Mesendoderm (in vitro differentiated cells): ENCODE measurements around the gene MAGI2.
A peak's percentile ranks its signal among the peaks of the same experiment; 100 is the strongest.

Experiments
- DNase-seq: peaks from one replicate; pipeline ENCODE4 v3.0.0; 2013
- H2AK5ac ChIP-seq: 2 replicates; pipeline ENCODE4 v1.6.1; 2013; ENCODE audit warnings: low read length, inconsistent platforms
- H2BK120ac ChIP-seq: 2 replicates; pipeline ENCODE4 v1.6.1; 2013; ENCODE audit warnings: low read depth, mild to moderate bottlenecking, low read length, moderate library complexity, mixed read lengths
- H2BK15ac ChIP-seq: replicated peaks from 2 replicates; pipeline ENCODE4 v1.6.1; 2013; ENCODE audit warnings: low read depth, mild to moderate bottlenecking, moderate library complexity
- H2BK5ac ChIP-seq: 2 replicates; pipeline ENCODE4 v1.6.1; 2013; ENCODE audit warnings: low read length, inconsistent platforms
- H3K18ac ChIP-seq: 2 replicates; pipeline ENCODE4 v1.6.1; 2013; ENCODE audit warnings: mild to moderate bottlenecking, low read length, mixed read lengths
- H3K23ac ChIP-seq: one replicate; pipeline ENCODE4 v1.6.1; 2013; ENCODE audit warnings: low read length
- H3K27ac ChIP-seq: 2 replicates; pipeline ENCODE4 v1.5.1; 2013; ENCODE audit warnings: low read depth, mild to moderate bottlenecking, inconsistent platforms, low read length, moderate library complexity
- H3K27me3 ChIP-seq: 2 replicates; pipeline ENCODE4 v1.6.1; 2013; ENCODE audit warnings: low read length, control low read depth, mild to moderate bottlenecking, inconsistent platforms; ENCODE audit not compliant: insufficient read depth, poor library complexity
- H3K36me3 ChIP-seq: 2 replicates; pipeline ENCODE4 v1.6.1; 2013; ENCODE audit warnings: low read length, inconsistent platforms; ENCODE audit not compliant: control insufficient read depth, insufficient read depth
- H3K4ac ChIP-seq: one replicate; pipeline ENCODE4 v1.6.1; 2013; ENCODE audit warnings: low read depth, mild to moderate bottlenecking, low read length, moderate library complexity
- H3K4me1 ChIP-seq: 2 replicates; pipeline ENCODE4 v1.6.1; 2013; ENCODE audit warnings: low read depth, low read length, inconsistent platforms; ENCODE audit not compliant: control insufficient read depth
- H3K4me2 ChIP-seq: 2 replicates; pipeline ENCODE4 v1.6.1; 2013; ENCODE audit warnings: low read length
- H3K4me3 ChIP-seq: 2 replicates; pipeline ENCODE4 v1.5.1; 2013; ENCODE audit warnings: mild to moderate bottlenecking, low read length
- H3K56ac ChIP-seq: one replicate; pipeline ENCODE4 v1.6.1; 2013; ENCODE audit warnings: low read length
- H3K79me1 ChIP-seq: 2 replicates; pipeline ENCODE4 v1.6.1; 2013; ENCODE audit warnings: low read length, inconsistent platforms
- H3K79me2 ChIP-seq: 2 replicates; pipeline ENCODE4 v1.6.1; 2013; ENCODE audit warnings: mild to moderate bottlenecking, low read length; ENCODE audit not compliant: control insufficient read depth, insufficient read depth
- H3K9ac ChIP-seq: 2 replicates; pipeline ENCODE4 v1.6.1; 2013; ENCODE audit warnings: low read length, inconsistent platforms
- H4K5ac ChIP-seq: one replicate; pipeline ENCODE4 v1.6.1; 2013; ENCODE audit warnings: low read length
- H4K8ac ChIP-seq: one replicate; pipeline ENCODE4 v1.6.1; 2013; ENCODE audit warnings: low read depth, mild to moderate bottlenecking, control low read depth, low read length, moderate library complexity
- WGBS: extraction: QIAGEN DNeasy Blood & Tissue Kit; methylation state at CpG from one replicate; pipeline ENCODE4 v1.1.7; 2013; ENCODE audit warnings: low lambda C conversion rate, missing lambda C conversion rate; ENCODE audit not compliant: insufficient coverage; ENCODE audit errors: extremely low coverage; 5-methylcytosine and 5-hydroxymethylcytosine counted together

MAGI2 gene

GRCh38 chr7:78168865-78169264 lies 1284.6 kb downstream of the MAGI2 start:
- no peaks in the 10 kb centered on the region for H3K36me3 ChIP-seq
- WGBS = no CpG with 5 or more reads among the region's 2 CpGs
- H3K79me2 ChIP-seq = no peaks in the 10 kb centered on the region
- no peak overlapping the region for H3K4me2 ChIP-seq
- H2BK5ac ChIP-seq = no peak overlapping the region
- H4K8ac ChIP-seq = no peak overlapping the region
- no peaks in the 10 kb centered on the region for H3K79me1 ChIP-seq
- no peak for DNase-seq
- H3K4ac ChIP-seq = no peak overlapping the region
- no peak overlapping the region for H2BK15ac ChIP-seq
- H3K4me3 ChIP-seq = no peak overlapping the region
- no peak overlapping the region for H3K56ac ChIP-seq
- H3K27ac ChIP-seq = no peak overlapping the region
- H3K27me3 ChIP-seq = no peaks in the 10 kb centered on the region
- H3K4me1 ChIP-seq = peaks cover 15% of the 10 kb centered on the region
- no peak overlapping the region for H3K23ac ChIP-seq
- H2BK120ac ChIP-seq = no peak overlapping the region
- no peak overlapping the region for H4K5ac ChIP-seq
- no peak overlapping the region for H2AK5ac ChIP-seq
- H3K9ac ChIP-seq = no peak overlapping the region
- H3K18ac ChIP-seq = no peak overlapping the region

DNA sequence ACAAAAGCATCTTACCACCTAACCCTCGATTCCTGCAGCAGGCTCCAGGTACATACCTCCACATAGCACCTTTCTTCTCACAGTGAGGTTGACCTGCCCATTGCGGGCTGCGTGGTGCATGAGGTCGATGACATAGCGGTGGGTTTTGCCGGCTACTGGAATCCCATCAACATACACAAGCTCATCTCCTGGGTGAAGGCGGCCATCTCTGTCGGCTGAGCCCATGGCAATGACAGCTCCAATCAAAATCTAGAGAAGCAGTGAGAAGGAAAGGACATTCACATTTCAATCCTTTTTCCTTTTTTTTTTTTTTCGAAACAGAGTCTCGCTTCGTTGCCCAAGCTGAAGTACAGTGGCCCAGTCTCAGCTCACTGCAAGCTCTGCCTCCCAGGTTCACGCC lies 1285.6 kb downstream of the MAGI2 start:
- no peak for DNase-seq
- Histone ChIP-seq H3K4me2 (no peak overlapping the region), H3K18ac (no peak overlapping the region), H3K36me3 (no peaks in the 10 kb centered on the region), H3K4me3 (no peak overlapping the region), H3K56ac (no peak overlapping the region), H3K23ac (no peak overlapping the region), H3K4me1 (peaks cover 12% of the 10 kb centered on the region), H3K79me2 (no peaks in the 10 kb centered on the region), H4K5ac (no peak overlapping the region), H2BK120ac (no peak overlapping the region), H4K8ac (no peak overlapping the region), H2BK5ac (no peak overlapping the region), H3K9ac (no peak overlapping the region), H3K4ac (no peak overlapping the region), H3K27ac (no peak overlapping the region), H3K27me3 (no peaks in the 10 kb centered on the region), H2AK5ac (no peak overlapping the region), H3K79me1 (no peaks in the 10 kb centered on the region), H2BK15ac (no peak overlapping the region)
- WGBS = no CpG with 5 or more reads among the region's 12 CpGs

- no peak overlapping the region for H3K4ac ChIP-seq
- no peak overlapping the region for H2AK5ac ChIP-seq
- no peaks in the 10 kb centered on the region for H3K4me1 ChIP-seq
- no peak overlapping the region for H3K4me3 ChIP-seq
- no peak overlapping the region for H3K56ac ChIP-seq
- H3K36me3 ChIP-seq = no peaks in the 10 kb centered on the region
- H3K4me2 ChIP-seq = no peak overlapping the region
- H3K27me3 ChIP-seq = no peaks in the 10 kb centered on the region
- H3K18ac ChIP-seq = no peak overlapping the region
- WGBS = no CpG with 5 or more reads among the region's 3 CpGs
- no peak overlapping the region for H4K8ac ChIP-seq
- H2BK15ac ChIP-seq = no peak overlapping the region
- H3K27ac ChIP-seq = no peak overlapping the region
- H3K79me2 ChIP-seq = no peaks in the 10 kb centered on the region
- no peak for DNase-seq
- no peak overlapping the region for H2BK5ac ChIP-seq
- no peak overlapping the region for H3K23ac ChIP-seq
- no peak overlapping the region for H3K9ac ChIP-seq
- no peak overlapping the region for H2BK120ac ChIP-seq
- H4K5ac ChIP-seq = no peak overlapping the region
- no peaks in the 10 kb centered on the region for H3K79me1 ChIP-seq
Measured at GRCh38 chr7:78165854-78166253, 1287.6 kb downstream of the MAGI2 start.

GRCh38 chr7:78165454-78165853 lies 1288.0 kb downstream of the MAGI2 start:
- Histone ChIP-seq H3K18ac (no peak overlapping the region), H2AK5ac (no peak overlapping the region), H3K23ac (no peak overlapping the region), H2BK15ac (no peak overlapping the region), H3K79me1 (no peaks in the 10 kb centered on the region), H3K36me3 (no peaks in the 10 kb centered on the region), H3K79me2 (no peaks in the 10 kb centered on the region), H3K4me3 (no peak overlapping the region), H3K4ac (no peak overlapping the region), H3K4me2 (no peak overlapping the region), H3K4me1 (no peaks in the 10 kb centered on the region), H3K27ac (no peak overlapping the region), H2BK120ac (no peak overlapping the region), H3K9ac (no peak overlapping the region), H2BK5ac (no peak overlapping the region), H4K5ac (no peak overlapping the region), H3K56ac (no peak overlapping the region), H3K27me3 (no peaks in the 10 kb centered on the region), H4K8ac (no peak overlapping the region)
- no CpG with 5 or more reads among the region's 5 CpGs for WGBS
- peak; percentile 51 for DNase-seq

DNA sequence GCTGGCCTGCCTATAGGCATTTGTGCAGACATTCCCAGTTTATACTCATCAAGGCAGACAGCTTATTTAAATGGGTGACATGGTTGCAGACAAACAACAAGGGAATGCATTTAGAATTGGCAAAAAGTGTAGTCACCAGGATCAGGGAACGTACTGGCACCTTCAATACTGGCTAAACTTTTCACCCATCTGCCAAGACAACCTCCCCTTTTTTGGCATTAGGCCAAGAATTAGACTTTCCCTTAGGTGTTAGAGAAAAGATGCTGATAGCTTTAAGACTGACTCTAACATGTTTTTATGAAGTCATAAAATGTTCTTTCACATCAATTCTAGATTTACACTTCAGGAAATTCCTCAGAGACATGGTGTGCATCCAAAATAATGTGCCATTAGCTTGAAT lies 1289.0 kb downstream of the MAGI2 start:
- Histone ChIP-seq H3K4ac (no peak overlapping the region), H3K18ac (no peak overlapping the region), H3K27ac (no peak overlapping the region), H3K4me3 (no peak overlapping the region), H3K56ac (no peak overlapping the region), H3K79me1 (no peaks in the 10 kb centered on the region), H3K9ac (no peak overlapping the region), H3K79me2 (no peaks in the 10 kb centered on the region), H3K23ac (no peak overlapping the region), H2AK5ac (no peak overlapping the region), H2BK120ac (no peak overlapping the region), H3K4me2 (no peak overlapping the region), H4K5ac (no peak overlapping the region), H2BK15ac (no peak overlapping the region), H3K36me3 (no peaks in the 10 kb centered on the region), H2BK5ac (no peak overlapping the region), H3K27me3 (no peaks in the 10 kb centered on the region), H4K8ac (no peak overlapping the region), H3K4me1 (peaks cover 4% of the 10 kb centered on the region)
- whole genome bisulfite sequencing = no CpG with 5 or more reads among the region's 1 CpG
- DNase-seq = no peak

DNA sequence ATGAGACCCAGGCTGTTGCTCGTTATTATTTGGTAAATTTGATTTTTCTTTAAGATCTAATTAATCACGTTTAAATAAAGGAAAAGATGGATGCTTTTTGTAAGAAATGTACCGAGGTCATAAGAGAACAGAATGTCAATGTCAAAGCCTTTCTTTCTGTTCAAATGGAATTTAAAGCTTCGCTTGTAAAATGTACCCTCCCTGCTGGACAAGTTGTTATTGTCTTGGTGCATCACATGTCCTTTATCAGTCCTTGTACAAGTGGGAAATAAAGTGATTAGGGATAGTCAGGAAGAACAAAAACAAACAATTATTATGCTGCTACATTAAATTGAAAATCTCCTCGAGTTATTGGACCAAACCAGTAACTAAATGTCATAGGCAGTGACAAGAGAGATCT lies 1291.7 kb downstream of the MAGI2 start:
- Histone ChIP-seq H3K27ac (no peak overlapping the region), H3K4me3 (no peak overlapping the region), H3K56ac (no peak overlapping the region), H3K27me3 (no peaks in the 10 kb centered on the region), H4K8ac (no peak overlapping the region), H3K23ac (no peak overlapping the region), H4K5ac (no peak overlapping the region), H3K79me2 (no peaks in the 10 kb centered on the region), H3K4me2 (no peak overlapping the region), H3K18ac (no peak overlapping the region), H3K4ac (no peak overlapping the region), H3K79me1 (no peaks in the 10 kb centered on the region), H2BK120ac (no peak overlapping the region), H2AK5ac (no peak overlapping the region), H2BK15ac (no peak overlapping the region), H3K4me1 (peaks cover 6% of the 10 kb centered on the region), H3K36me3 (no peaks in the 10 kb centered on the region), H2BK5ac (no peak overlapping the region), H3K9ac (no peak overlapping the region)
- no peak for DNase-seq
- no CpG with 5 or more reads among the region's 5 CpGs for WGBS
